ENCODE results near the gene GIMAP7.

DNA sequence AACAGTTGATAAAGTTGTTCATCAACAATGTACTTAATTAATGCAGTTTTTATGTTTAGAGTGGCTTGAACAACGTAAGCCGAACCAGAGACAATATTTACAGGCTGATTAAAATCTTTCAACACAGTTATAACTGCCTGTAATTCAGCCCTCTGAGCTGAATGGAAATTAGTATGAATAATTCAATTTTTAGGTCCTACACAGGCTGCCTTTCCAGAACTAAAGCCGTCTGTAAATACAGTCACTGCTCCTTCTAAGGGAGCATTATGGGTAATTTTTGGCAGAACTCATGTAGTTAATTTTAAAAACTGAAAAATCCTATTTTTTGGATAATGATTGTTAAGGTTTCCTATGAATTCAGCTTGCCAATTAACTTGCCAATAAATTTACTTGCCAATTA is 49.9 kb downstream of the GIMAP7 start:
- no peak for TF ChIP-seq FOXP2 (optimal IDR thresholded peaks at IDR 0.05; ENCODE audit: borderline replicate concordance, extremely low read depth, extremely low read length, insufficient read depth)
- TF ChIP-seq, protein P1, sequence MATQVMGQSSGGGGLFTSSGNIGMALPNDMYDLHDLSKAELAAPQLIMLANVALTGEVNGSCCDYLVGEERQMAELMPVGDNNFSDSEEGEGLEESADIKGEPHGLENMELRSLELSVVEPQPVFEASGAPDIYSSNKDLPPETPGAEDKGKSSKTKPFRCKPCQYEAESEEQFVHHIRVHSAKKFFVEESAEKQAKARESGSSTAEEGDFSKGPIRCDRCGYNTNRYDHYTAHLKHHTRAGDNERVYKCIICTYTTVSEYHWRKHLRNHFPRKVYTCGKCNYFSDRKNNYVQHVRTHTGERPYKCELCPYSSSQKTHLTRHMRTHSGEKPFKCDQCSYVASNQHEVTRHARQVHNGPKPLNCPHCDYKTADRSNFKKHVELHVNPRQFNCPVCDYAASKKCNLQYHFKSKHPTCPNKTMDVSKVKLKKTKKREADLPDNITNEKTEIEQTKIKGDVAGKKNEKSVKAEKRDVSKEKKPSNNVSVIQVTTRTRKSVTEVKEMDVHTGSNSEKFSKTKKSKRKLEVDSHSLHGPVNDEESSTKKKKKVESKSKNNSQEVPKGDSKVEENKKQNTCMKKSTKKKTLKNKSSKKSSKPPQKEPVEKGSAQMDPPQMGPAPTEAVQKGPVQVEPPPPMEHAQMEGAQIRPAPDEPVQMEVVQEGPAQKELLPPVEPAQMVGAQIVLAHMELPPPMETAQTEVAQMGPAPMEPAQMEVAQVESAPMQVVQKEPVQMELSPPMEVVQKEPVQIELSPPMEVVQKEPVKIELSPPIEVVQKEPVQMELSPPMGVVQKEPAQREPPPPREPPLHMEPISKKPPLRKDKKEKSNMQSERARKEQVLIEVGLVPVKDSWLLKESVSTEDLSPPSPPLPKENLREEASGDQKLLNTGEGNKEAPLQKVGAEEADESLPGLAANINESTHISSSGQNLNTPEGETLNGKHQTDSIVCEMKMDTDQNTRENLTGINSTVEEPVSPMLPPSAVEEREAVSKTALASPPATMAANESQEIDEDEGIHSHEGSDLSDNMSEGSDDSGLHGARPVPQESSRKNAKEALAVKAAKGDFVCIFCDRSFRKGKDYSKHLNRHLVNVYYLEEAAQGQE (IDR thresholded peaks at IDR 0.05; ENCODE audit: insufficient read depth in 1 of 2, low read depth in 2 of 2, low read length in 2 of 2): no peak

Measured in PFSK-1 (cell line).